Kidney (tissue), 14 donors: ENCODE measurements around the gene HHAT. TPM values are rescaled to one million over a fixed set of nuclear protein-coding genes. Genes with fewer than 3 reads are reported as not detected.

ENCODE experiments used
- DNase-seq, 5 donors: peaks; one replicate each; pipeline ENCODE4 v3.0.0-alpha.2; 2013 to 2020
- FAIRE-seq: peaks from 2 replicates; lab custom pipeline; 2012; peaks lifted over from hg19 to GRCh38; lab: Jason Lieb, UNC
- H3K27ac ChIP-seq, 2 donors: one replicate each; pipeline ENCODE4 v1.7.0; 2013; ENCODE audit warnings: low read depth in 2 of 2, low read length in 2 of 2, inconsistent platforms in 1 of 2
- H3K27me3 ChIP-seq: one replicate; pipeline ENCODE4 v1.7.1; 2013; ENCODE audit warnings: low read length, inconsistent platforms; ENCODE audit not compliant: control insufficient read depth, insufficient read depth
- H3K36me3 ChIP-seq, 3 donors: one replicate each; pipeline versions ENCODE4 v1.7.0 to v1.7.1; 2013; ENCODE audit warnings: low read length in 3 of 3, control low read depth in 1 of 3, inconsistent platforms in 1 of 3; ENCODE audit not compliant: insufficient read depth in 3 of 3, control insufficient read depth in 2 of 3
- H3K4me1 ChIP-seq, 3 donors: one replicate each; pipeline versions ENCODE4 v1.7.0 to v1.7.1; 2013; ENCODE audit warnings: low read length in 3 of 3, inconsistent platforms in 1 of 3, low read depth in 1 of 3; ENCODE audit not compliant: control insufficient read depth in 2 of 3, insufficient read depth in 2 of 3
- H3K4me3 ChIP-seq, 3 donors: one replicate each; pipeline versions ENCODE4 v1.7.0 to v1.8.1; 2013; ENCODE audit warnings: low read length in 3 of 3, control low read depth in 1 of 3, inconsistent platforms in 1 of 3
- H3K9ac ChIP-seq, 3 donors: one replicate each; pipeline versions ENCODE4 v1.7.0 to v1.7.1; 2013; ENCODE audit warnings: low read length in 3 of 3, control low read depth in 1 of 3, inconsistent platforms in 1 of 3
- H3K9me3 ChIP-seq, 3 donors: one replicate each; pipeline versions ENCODE4 v1.7.0 to v1.7.1; 2013; ENCODE audit warnings: low read length in 3 of 3, control low read depth in 1 of 3, inconsistent platforms in 1 of 3; ENCODE audit not compliant: control insufficient read depth in 2 of 3, insufficient read depth in 1 of 3
- CTCF ChIP-seq: IDR thresholded peaks from 3 replicates; pipeline ENCODE4 v1.5.1; 2012; ENCODE audit warnings: mild to moderate bottlenecking, moderate library complexity, borderline replicate concordance; ENCODE audit not compliant: insufficient read depth; ENCODE audit errors: extremely low read depth
- intact Hi-C: fragments of 100-400 bp; cut with DNase I; formaldehyde crosslinking; loops from one replicate; pipeline ENCODE4 v1.11.1; 2022
- polyA plus RNA-seq: library from polyadenylated mRNA; stranded (reverse); fragments of 350-450 nt; fragmentation: Illumina TruSeq; extraction: RNeasy Lipid Tissue Mini Kit (QIAGEN cat#74804); gene quantifications from one replicate; pipeline ENCODE4 v1.2.3, GENCODE V29; 2014; ENCODE audit warnings: low read depth, low replicate concordance; ENCODE audit not compliant: insufficient read depth
- total RNA-seq: library from RNA; stranded (reverse); fragmentation: NEBNext Ultra II Directional; extraction: Animal tissue kit (Norgen Biotek cat#: 25700); gene quantifications from one replicate; pipeline ENCODE4 v1.2.1, GENCODE V29; 2021
- donor health status: control.
- donor health status: control.
- donor health status: control.
- donor health status: control.
- donor health status: control.
- donor health status: DM: yes; HTN: yes; CAD: no.
- donor health status: Normal renal cell carcinoma (clear cell type).

The HHAT gene
- total and polyA plus RNA-seq, 2 donors from 2014 or later = 5.5 to 9.7 TPM

- DNase-seq (no peak), FAIRE-seq (no peak)
- Histone ChIP-seq H3K27ac (no peak overlapping the region), H3K4me1 (no peaks in the 10 kb centered on the region), H3K27me3 (no peaks in the 10 kb centered on the region), H3K9ac (no peak overlapping the region), H3K9me3 (no peaks in the 10 kb centered on the region), H3K4me3 (no peak overlapping the region), H3K36me3 (no peaks in the 10 kb centered on the region)
- no peak for TF ChIP-seq CTCF
- intact Hi-C loops = no loop called here
Observed at GRCh38 chr1:210456731-210457255, 128.1 kb downstream of the HHAT start.

GRCh38 chr1:210457568-210457967 lies 128.9 kb downstream of the HHAT start:
- Histone ChIP-seq H3K4me3 (no peak overlapping the region), H3K36me3 (no peaks in the 10 kb centered on the region), H3K27me3 (no peaks in the 10 kb centered on the region), H3K4me1 (no peaks in the 10 kb centered on the region), H3K9me3 (no peaks in the 10 kb centered on the region), H3K27ac (no peak overlapping the region), H3K9ac (no peak overlapping the region)
- FAIRE-seq = no peak
- no peak for TF ChIP-seq CTCF
- DNase-seq = peak in 3 of 5 donors; percentile 35 to 73 (median 54)
- intact Hi-C loops = no loop called here

GRCh38 chr1:210464519-210465039 lies 135.9 kb downstream of the HHAT start:
- Histone ChIP-seq H3K9me3 (no peaks in the 10 kb centered on the region), H3K36me3 (no peaks in the 10 kb centered on the region), H3K4me1 (no peaks in the 10 kb centered on the region), H3K27ac (no peak overlapping the region), H3K9ac (no peak overlapping the region), H3K27me3 (no peaks in the 10 kb centered on the region), H3K4me3 (no peak overlapping the region)
- no peak for TF ChIP-seq CTCF
- intact Hi-C loops = no loop called here
- FAIRE-seq (no peak), DNase-seq (peak; percentile 21 to 82 (median 55))

- no peak overlapping the region for H3K9ac ChIP-seq
- no peaks in the 10 kb centered on the region for H3K4me1 ChIP-seq
- TF ChIP-seq CTCF = no peak
- intact Hi-C loops = no loop called here
- H3K4me3 ChIP-seq = no peak overlapping the region
- no peaks in the 10 kb centered on the region for H3K27me3 ChIP-seq
- H3K27ac ChIP-seq = no peak overlapping the region
- DNase-seq (no peak), FAIRE-seq (no peak)
- no peaks in the 10 kb centered on the region for H3K36me3 ChIP-seq
- no peaks in the 10 kb centered on the region for H3K9me3 ChIP-seq
Observed at GRCh38 chr1:210465150-210465549, 136.4 kb downstream of the HHAT start.
